Panc1 (cell line): ENCODE data around the gene TMEM63B. TPM values are rescaled to one million over a fixed set of nuclear protein-coding genes. Genes with fewer than 3 reads are reported as not detected.

Experiments
- ATAC-seq: fragments of 200-7000 bp; cut with Tn5 transposase; 2 replicates; pipeline ENCODE4 v1.9.1; 2020; ENCODE audit warnings: mild to moderate bottlenecking, moderate library complexity
- BruUV-seq: library from RNA; stranded (reverse); fragments of 400-500 nt; replicated peaks from 2 replicates; lab custom pipeline; 2021; lab: Mats Ljungman, UMichigan
- CTCF ChIA-PET: fragments of 300-600 bp; sonication (Branson Sonifier 250); formaldehyde crosslinking; loops from one replicate; lab custom pipeline; 2022; ENCODE audit warnings: antibody characterized with exemption; lab: Charles Lee
- POLR2A ChIA-PET: fragments of 300-600 bp; sonication (Branson Sonifier 250); formaldehyde crosslinking; loops from one replicate; lab custom pipeline; 2022; ENCODE audit warnings: antibody characterized with exemption; lab: Charles Lee
- DNase-seq: peaks from one replicate; pipeline ENCODE4 v3.0.0-alpha.2; 2010; ENCODE audit warnings: low read depth, low spot score
- H3K27ac ChIP-seq: 2 replicates; pipeline ENCODE4 v1.5.1; 2011; ENCODE audit warnings: mild to moderate bottlenecking, low read length, inconsistent platforms
- H3K27me3 ChIP-seq: fragments of 200-500 bp; sonication (Bioruptor generic); 2 replicates; pipeline ENCODE4 v1.6.0; 2014; ENCODE audit warnings: low read length, inconsistent platforms; ENCODE audit not compliant: control insufficient read depth, insufficient read depth
- H3K36me3 ChIP-seq: fragments of 200-500 bp; sonication (Bioruptor generic); 2 replicates; pipeline ENCODE4 v1.5.1; 2014; ENCODE audit warnings: inconsistent platforms, mild to moderate bottlenecking, low read length, moderate library complexity; ENCODE audit not compliant: control insufficient read depth, insufficient read depth
- H3K4me1 ChIP-seq: 2 replicates; pipeline ENCODE4 v1.5.1; 2011; ENCODE audit warnings: inconsistent platforms, mild to moderate bottlenecking, low read length, moderate library complexity; ENCODE audit not compliant: control insufficient read depth, insufficient read depth
- H3K4me3 ChIP-seq, 2 experiments: 2 replicates each; pipeline ENCODE4 v1.5.1; 2011 to 2012; ENCODE audit warnings: low read depth in 2 of 2, low read length in 2 of 2, mild to moderate bottlenecking in 2 of 2, inconsistent platforms in 1 of 2, moderate library complexity in 1 of 2
- H3K9me3 ChIP-seq: fragments of 200-500 bp; sonication (Bioruptor generic); 2 replicates; pipeline ENCODE4 v1.5.1; 2014; ENCODE audit warnings: low read depth, mild to moderate bottlenecking, inconsistent platforms, low read length, moderate library complexity; ENCODE audit not compliant: control insufficient read depth, insufficient read depth
- CTCF ChIP-seq: fragments of 450-650 bp; IDR thresholded peaks from 2 replicates; pipeline ENCODE4 v1.5.1; 2017; ENCODE audit warnings: mild to moderate bottlenecking
- POLR2AphosphoS5 ChIP-seq: IDR thresholded peaks from 2 replicates; pipeline ENCODE4 v1.6.1; 2012; ENCODE audit warnings: mild to moderate bottlenecking, low read depth, low read length, moderate library complexity
- REST ChIP-seq, 2 experiments: IDR thresholded peaks; 2 replicates each; pipeline ENCODE4 v1.6.1; 2011 to 2012; ENCODE audit warnings: low read depth in 2 of 2, control low read depth in 1 of 2, low read length in 1 of 2, mild to moderate bottlenecking in 1 of 2, moderate library complexity in 1 of 2; ENCODE audit not compliant: insufficient read depth in 1 of 2
- SIN3A ChIP-seq: IDR thresholded peaks from 2 replicates; pipeline ENCODE4 v1.6.1; 2012; ENCODE audit warnings: low read depth, mild to moderate bottlenecking, low read length, moderate library complexity, borderline replicate concordance; ENCODE audit not compliant: insufficient read depth
- TCF7L2 ChIP-seq: IDR thresholded peaks from 2 replicates; pipeline ENCODE4 v1.6.1; 2011; ENCODE audit warnings: mild to moderate bottlenecking, low read depth, low read length, inconsistent platforms
- in situ Hi-C: cut with HindIII; loops from 2 replicates; pipeline ENCODE4 v1.10.0; 2016; ENCODE audit warnings: low sequenced_read_pairs, low pct_unique_long_range_greater_than_20kb
- intact Hi-C: fragments of 100-400 bp; cut with micrococcal nuclease; formaldehyde crosslinking; loops from one replicate; pipeline ENCODE4 v1.10.0; 2022; ENCODE audit not compliant: unreplicated experiment
- total RNA-seq: library from RNA; stranded (reverse); gene quantifications from one replicate; pipeline ENCODE4 v1.2.1, GENCODE V29; 2021; ENCODE audit not compliant: unreplicated experiment

Gene TMEM63B
- total RNA-seq, 1 experiment from 2014 or later = 54.1 TPM

DNA sequence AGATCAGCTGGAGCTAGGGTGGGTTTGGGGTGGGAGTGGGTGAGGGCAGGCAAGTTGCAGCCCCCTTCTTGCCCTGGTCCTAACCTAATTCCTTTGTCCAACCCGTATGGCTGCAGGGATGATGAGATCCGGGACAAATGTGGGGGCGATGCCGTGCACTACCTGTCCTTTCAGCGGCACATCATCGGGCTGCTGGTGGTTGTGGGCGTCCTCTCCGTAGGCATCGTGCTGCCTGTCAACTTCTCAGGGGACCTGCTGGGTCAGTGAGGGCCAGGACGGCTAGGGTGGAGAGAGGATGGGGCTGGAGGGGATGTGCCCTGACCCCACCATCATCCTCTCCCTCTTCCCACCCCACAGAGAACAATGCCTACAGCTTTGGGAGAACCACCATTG, 12.0 kb downstream of the TMEM63B start:
- DNase-seq (no peak), ATAC-seq (no peak)
- BruUV-seq = no TSS peak
- H3K9me3 ChIP-seq = no peaks in the 10 kb centered on the region
- in situ Hi-C loops (no loop called here), intact Hi-C loops (no loop called here)
- ChIA-PET CTCF (no interaction called here), POLR2A (no interaction called here)
- H3K27ac ChIP-seq = no peak overlapping the region
- no peak overlapping the region for H3K4me3 ChIP-seq
- no peaks in the 10 kb centered on the region for H3K27me3 ChIP-seq
- peaks cover 3% of the 10 kb centered on the region; the same call in 1 of the 2 replicates for H3K36me3 ChIP-seq
- H3K4me1 ChIP-seq = no peaks in the 10 kb centered on the region
- TF ChIP-seq REST (IDR thresholded peaks at IDR 0.05; ENCODE audit: insufficient read depth in 1 of 2, low read depth in 2 of 2, low read length in 1 of 2) (no peak), SIN3A (no peak), POLR2AphosphoS5 (no peak), TCF7L2 (no peak), CTCF (no peak)

DNA sequence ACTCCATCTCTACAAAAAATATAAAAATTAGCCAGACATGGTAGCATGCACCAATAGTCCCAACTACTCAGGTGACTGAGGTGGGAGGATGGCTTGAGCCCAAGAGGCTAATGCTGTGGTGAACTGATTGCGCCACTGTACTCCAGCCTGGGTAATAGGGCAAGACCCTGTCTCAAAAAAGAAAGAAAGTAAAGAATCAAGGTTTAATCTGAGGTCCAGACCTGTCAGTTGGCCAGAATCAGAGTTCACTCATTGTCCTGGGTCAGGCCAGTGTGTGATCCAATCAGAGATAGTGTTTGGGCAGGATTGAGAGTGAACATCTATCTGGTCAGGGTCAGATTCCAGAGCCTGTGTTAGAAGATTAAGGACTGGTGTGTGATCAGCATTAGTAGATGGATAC, 15.5 kb downstream of the TMEM63B start:
- no peaks in the 10 kb centered on the region for H3K27me3 ChIP-seq
- no peak for ATAC-seq
- no peaks in the 10 kb centered on the region for H3K4me1 ChIP-seq
- H3K36me3 ChIP-seq = peaks cover 3% of the 10 kb centered on the region; the same call in 1 of the 2 replicates
- ChIA-PET POLR2A (no interaction called here), CTCF (no interaction called here)
- in situ Hi-C loops = no loop called here
- intact Hi-C loops = no loop called here
- no peaks in the 10 kb centered on the region for H3K9me3 ChIP-seq
- TF ChIP-seq SIN3A (no peak), TCF7L2 (no peak), REST (IDR thresholded peaks at IDR 0.05; ENCODE audit: insufficient read depth in 1 of 2, low read depth in 2 of 2, low read length in 1 of 2) (no peak), CTCF (no peak), POLR2AphosphoS5 (no peak)
- no peak for DNase-seq
- no TSS peak for BruUV-seq
- H3K27ac ChIP-seq = no peak overlapping the region
- no peak overlapping the region for H3K4me3 ChIP-seq
